Thyroid gland (tissue), 4 donors: ENCODE results near the gene BAG3.

ENCODE experiments used
- CTCF ChIP-seq, 6 experiments: fragments of 200-600 bp in 3 of 6; fragments of 450-650 bp in 3 of 6; sonication (generic) in 3 of 6; IDR thresholded peaks; one replicate each; pipeline ENCODE4 v1.5.1; 2016 to 2019; ENCODE audit warnings: antibody characterized with exemption in 6 of 6, mild to moderate bottlenecking in 2 of 6, inconsistent platforms in 1 of 6, moderate library complexity in 1 of 6
- POLR2A ChIP-seq, 2 donors: fragments of 450-650 bp; IDR thresholded peaks; one replicate each; pipeline ENCODE4 v1.6.1; 2017; ENCODE audit warnings: antibody characterized with exemption in 2 of 2, mild to moderate bottlenecking in 2 of 2, moderate library complexity in 1 of 2

- TF ChIP-seq CTCF (IDR thresholded peaks at IDR 0.05) (no peak), POLR2A (IDR thresholded peaks at IDR 0.05) (no peak)
Observed at GRCh38 chr10:119677904-119678755, 26.9 kb downstream of the BAG3 start.
